Measurements from ENCODE around the gene IGSF6.

DNA sequence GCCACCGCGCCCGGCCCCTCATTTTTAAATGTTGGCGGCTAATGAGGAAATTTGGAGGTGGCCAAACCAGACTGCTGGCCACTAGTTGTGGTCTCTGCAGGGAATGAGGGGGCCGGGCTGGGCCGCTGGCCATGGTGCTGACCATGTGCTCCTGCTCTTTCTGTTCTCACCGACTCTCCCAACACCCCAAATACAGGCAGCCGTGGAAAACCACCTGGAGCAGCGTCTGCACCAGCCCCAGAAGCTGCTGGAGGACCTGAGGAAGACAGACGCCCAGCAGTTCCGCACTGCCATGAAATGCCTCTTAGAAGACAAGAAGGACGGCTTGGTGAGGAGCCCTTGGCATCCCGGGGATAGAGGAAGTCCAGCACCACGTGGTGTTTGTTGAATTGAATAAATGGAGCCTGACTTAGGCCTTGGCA is 32.6 kb upstream of the IGSF6 start:
- TF ChIP-seq, protein P1, sequence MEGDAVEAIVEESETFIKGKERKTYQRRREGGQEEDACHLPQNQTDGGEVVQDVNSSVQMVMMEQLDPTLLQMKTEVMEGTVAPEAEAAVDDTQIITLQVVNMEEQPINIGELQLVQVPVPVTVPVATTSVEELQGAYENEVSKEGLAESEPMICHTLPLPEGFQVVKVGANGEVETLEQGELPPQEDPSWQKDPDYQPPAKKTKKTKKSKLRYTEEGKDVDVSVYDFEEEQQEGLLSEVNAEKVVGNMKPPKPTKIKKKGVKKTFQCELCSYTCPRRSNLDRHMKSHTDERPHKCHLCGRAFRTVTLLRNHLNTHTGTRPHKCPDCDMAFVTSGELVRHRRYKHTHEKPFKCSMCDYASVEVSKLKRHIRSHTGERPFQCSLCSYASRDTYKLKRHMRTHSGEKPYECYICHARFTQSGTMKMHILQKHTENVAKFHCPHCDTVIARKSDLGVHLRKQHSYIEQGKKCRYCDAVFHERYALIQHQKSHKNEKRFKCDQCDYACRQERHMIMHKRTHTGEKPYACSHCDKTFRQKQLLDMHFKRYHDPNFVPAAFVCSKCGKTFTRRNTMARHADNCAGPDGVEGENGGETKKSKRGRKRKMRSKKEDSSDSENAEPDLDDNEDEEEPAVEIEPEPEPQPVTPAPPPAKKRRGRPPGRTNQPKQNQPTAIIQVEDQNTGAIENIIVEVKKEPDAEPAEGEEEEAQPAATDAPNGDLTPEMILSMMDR (IDR thresholded peaks at IDR 0.05) = no peak
- TF ChIP-seq POLR2A (IDR thresholded peaks at IDR 0.05) = no peak
